ENCODE data around the gene FYN.

FYN gene

GRCh38 chr6:111658462-111659154 lies 214.6 kb downstream of the FYN start:
- TF ChIP-seq CTCF (IDR thresholded peaks at IDR 0.05; ENCODE audit: insufficient read depth, low read depth, low read length, missing control alignments), result no peak
- H3K4me3 ChIP-seq (ENCODE audit: low read depth, low read length), result no peak overlapping the region
- no peak for DNase-seq (ENCODE audit: low read depth)

GRCh38 chr6:111657146-111657545 lies 216.1 kb downstream of the FYN start:
- no peak for DNase-seq (ENCODE audit: low read depth)
- H3K4me3 ChIP-seq (ENCODE audit: low read depth, low read length), result no peak overlapping the region
- TF ChIP-seq CTCF (IDR thresholded peaks at IDR 0.05; ENCODE audit: insufficient read depth, low read depth, low read length, missing control alignments), result no peak

- TF ChIP-seq CTCF (IDR thresholded peaks at IDR 0.05; ENCODE audit: insufficient read depth, low read depth, low read length, missing control alignments), result no peak
- no peak for DNase-seq (ENCODE audit: low read depth)
- no peak overlapping the region for H3K4me3 ChIP-seq (ENCODE audit: low read depth, low read length)
These were observed 219.3 kb downstream of the FYN start for GRCh38 chr6:111653979-111654378.

GRCh38 chr6:111653434-111653833 lies 219.8 kb downstream of the FYN start:
- no peak for TF ChIP-seq CTCF (IDR thresholded peaks at IDR 0.05; ENCODE audit: insufficient read depth, low read depth, low read length, missing control alignments)
- H3K4me3 ChIP-seq (ENCODE audit: low read depth, low read length), result no peak overlapping the region
- DNase-seq (ENCODE audit: low read depth), result no peak

GRCh38 chr6:111652156-111652555 lies 221.1 kb downstream of the FYN start:
- H3K4me3 ChIP-seq (ENCODE audit: low read depth, low read length), result no peak overlapping the region
- no peak for DNase-seq (ENCODE audit: low read depth)
- TF ChIP-seq CTCF (IDR thresholded peaks at IDR 0.05; ENCODE audit: insufficient read depth, low read depth, low read length, missing control alignments), result no peak

- H3K4me3 ChIP-seq (ENCODE audit: low read depth, low read length), result no peak overlapping the region
- DNase-seq (ENCODE audit: low read depth), result no peak
- no peak for TF ChIP-seq CTCF (IDR thresholded peaks at IDR 0.05; ENCODE audit: insufficient read depth, low read depth, low read length, missing control alignments)
These were observed 221.8 kb downstream of the FYN start for GRCh38 chr6:111651185-111652034.
